NCI-H2029 (cell line): ENCODE measurements around the gene PRAMEF27.
"Not testable (repeated sequence)": the region's sequence is repeated elsewhere in the genome, so short reads cannot be mapped to it uniquely, and the experiment has no call there.

ENCODE experiments used
- DNase-seq: peaks from one replicate; lab custom pipeline; 2025; lab: John Stamatoyannopoulos, UW

Gene PRAMEF27

DNA sequence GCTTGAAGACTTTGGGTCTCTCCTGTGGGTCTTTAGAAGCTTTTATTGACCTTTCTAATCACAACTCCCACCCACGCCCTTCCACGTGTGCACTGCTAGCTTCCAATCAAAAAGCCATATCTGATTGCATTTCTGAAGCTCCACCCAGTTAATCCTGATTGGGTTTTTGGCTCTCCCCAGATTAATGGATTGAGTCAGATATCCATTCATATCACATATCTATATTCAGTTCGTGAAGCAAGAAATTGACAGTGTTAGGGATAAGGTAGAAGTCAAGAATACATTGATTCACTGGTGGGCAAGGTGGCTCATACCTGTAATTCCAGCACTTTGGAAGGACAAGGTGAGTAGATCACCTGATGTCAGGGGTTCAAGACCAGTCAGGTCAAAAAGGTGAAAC, at the start of gene PRAMEF27:
PRAMEF27 (minus strand) TSS at position 101 of the 400 bp plus-strand sequence. CDS start 2,916 bp downstream, outside the sequence.
- DNase-seq = not testable (repeated sequence)

DNA sequence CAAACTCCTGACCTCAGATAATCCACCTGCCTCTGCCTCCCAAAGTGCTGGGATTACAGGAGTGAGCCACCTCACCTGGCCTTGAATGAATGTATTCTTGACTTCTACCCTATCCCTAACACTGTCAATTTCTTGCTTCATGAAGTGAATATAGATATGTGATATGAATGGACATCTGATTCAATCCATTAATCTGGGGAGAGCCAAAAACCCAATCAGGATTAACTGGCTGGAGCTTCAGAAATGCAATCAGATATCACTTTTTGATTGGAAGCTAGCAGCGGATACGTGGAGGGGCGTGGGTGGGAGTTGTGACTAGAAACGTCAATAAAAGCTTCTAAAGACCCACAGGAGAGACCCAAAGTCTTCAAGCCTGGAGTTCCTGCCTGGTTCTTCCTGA, 14.1 kb upstream of the PRAMEF27 start, which contains the start of gene PRAMEF25:
PRAMEF25 (plus strand) TSS at position 301 of the 400 bp plus-strand sequence. CDS start 2,920 bp downstream, outside the sequence.
- not testable (repeated sequence) for DNase-seq

GRCh38 chr1:13019846-13020245, 36.5 kb downstream of the PRAMEF27 start:
- DNase-seq = not testable (repeated sequence)

GRCh38 chr1:13011932-13012331, 44.4 kb downstream of the PRAMEF27 start:
- not testable (repeated sequence) for DNase-seq

- not testable (repeated sequence) for DNase-seq
These were observed 47.0 kb downstream of the PRAMEF27 start for GRCh38 chr1:13009348-13009747.

DNA sequence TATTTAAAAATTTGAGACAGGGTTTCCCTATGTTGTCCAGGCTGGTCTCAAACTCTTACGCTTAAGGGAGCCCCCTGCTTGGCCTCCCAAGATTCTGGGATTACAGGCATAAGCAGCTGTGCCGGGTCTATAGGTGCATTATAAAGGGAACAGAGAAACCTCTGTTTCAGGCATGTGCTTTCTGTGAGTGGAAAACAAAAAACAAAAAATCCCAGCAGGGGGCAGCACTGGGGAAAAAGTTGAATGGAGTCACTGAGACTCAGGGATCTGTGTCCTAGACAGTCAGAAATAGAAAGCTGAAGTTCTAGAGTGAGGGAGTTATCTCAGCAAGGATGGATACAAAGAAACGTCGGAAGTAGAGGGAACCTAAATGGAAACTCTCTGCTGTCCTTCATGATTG, 50.6 kb downstream of the PRAMEF27 start:
- DNase-seq = not testable (repeated sequence)
